ENCODE results near the gene C1orf226.

- TF ChIP-seq CTCF (IDR thresholded peaks at IDR 0.05): no peak
- TF ChIP-seq POLR2A (IDR thresholded peaks at IDR 0.05): no peak
These were observed 8.4 kb downstream of the C1orf226 start for GRCh38 chr1:162389971-162390370.

Measured in uterus (tissue), 2 donors.